AG04449 (cell line): ENCODE results near the gene PDXP.

Source experiments
- CTCF ChIA-PET: fragments of 350-600 bp; formaldehyde crosslinking; extraction: SDS; loops from one replicate; lab custom pipeline; 2021; ENCODE audit warnings: antibody characterized with exemption; lab: Yijun Ruan, JAX
- POLR2A ChIA-PET: fragments of 400-600, 350-600 bp; formaldehyde crosslinking; extraction: SDS; loops from one replicate; lab custom pipeline; 2020; ENCODE audit warnings: antibody characterized with exemption, inconsistent platforms; lab: Yijun Ruan, JAX
- DNase-seq: peaks from one replicate; pipeline ENCODE4 v3.0.0-alpha.2; 2010; ENCODE audit warnings: low read depth, low spot score
- H3K4me3 ChIP-seq: 2 replicates; pipeline ENCODE4 v1.5.1; 2011; ENCODE audit warnings: low read depth, mild to moderate bottlenecking, control low read depth, low read length
- CTCF ChIP-seq: IDR thresholded peaks from one replicate; pipeline ENCODE4 v1.5.1; 2011; ENCODE audit warnings: mild to moderate bottlenecking, moderate library complexity, low read length, control low read depth, inconsistent platforms; ENCODE audit not compliant: insufficient read depth; ENCODE audit errors: missing control alignments

PDXP gene

DNA sequence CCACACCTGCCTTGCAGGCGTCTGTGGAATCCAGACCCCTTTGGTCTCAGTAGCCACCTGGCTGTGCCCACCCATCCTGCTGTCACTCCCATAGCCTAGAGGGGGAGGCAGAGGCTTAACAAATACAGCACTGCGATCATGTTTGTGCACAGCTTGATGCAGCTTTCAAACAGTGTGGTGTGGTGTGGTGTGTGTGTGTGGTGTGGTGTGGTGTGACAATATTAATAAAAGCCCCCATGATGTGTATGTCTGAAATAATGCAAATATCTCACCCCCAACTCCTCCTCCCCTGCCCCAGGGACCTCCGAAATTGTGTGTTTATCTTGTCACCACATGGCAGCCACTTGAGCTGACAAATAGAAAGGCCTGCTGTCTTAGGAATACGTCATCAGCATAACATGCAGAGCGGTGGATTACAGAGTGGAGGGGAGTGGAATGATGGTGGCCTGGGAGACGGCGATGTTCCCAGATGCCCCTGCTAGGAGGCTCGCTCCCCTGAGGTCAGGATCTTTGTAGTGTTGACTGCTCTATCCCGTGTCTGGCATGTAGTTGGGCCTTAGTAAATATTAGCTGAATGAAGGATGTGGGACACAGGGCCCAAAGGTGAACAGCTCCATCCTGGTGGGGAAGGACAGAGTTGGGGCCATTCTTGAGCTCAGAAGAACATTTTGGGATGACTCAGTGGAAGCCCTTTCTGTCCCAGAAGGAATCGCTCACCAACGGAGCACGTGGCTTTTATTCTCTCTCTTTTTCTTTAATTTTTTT, 2.8 kb downstream of the PDXP start:
- ChIA-PET POLR2A (interaction anchor here (1.2 to 2.5 kb wide), 4 partner anchors 14 to 144 kb away, joined by 3 to 50 read pairs (median 20); partner anchors contain the start of gene LGALS1), CTCF (interaction anchor here (0.8 to 26.0 kb wide), 20 partner anchors 8 to 202 kb away, joined by 3 to 430 read pairs (median 5); partner anchors contain the start of genes GALR3, LGALS1, NOL12 and SH3BP1)
- DNase-seq = no peak
- peak overlapping the region; percentile 27 for H3K4me3 ChIP-seq
- TF ChIP-seq CTCF = peak; percentile 70

DNA sequence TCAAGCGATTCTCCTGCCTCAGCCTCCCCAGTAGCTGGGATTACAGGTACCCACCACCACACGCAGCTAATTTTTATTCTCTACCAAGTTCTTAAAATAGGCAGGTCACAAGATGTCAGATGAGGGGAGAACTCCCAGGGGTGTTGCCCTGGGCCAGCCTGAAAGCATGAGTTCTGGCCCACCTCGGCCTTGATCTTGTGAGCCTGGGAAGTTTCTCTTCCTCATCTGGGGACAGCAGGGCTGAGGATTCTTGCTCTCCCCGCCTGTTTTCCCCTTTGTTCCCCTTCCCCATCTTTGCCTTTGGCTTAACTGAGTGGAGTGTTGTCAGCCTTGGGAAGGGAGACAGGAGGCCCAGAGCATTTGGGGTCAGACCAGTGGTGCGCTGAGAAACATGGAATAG, 3.5 kb downstream of the PDXP start:
- ChIA-PET CTCF (interaction anchor here (0.8 to 26.0 kb wide), 16 partner anchors 8 to 201 kb away, joined by 3 to 430 read pairs (median 7); partner anchors contain the start of genes LGALS1, NOL12, SH3BP1 and TRIOBP), POLR2A (interaction anchor here (1.5 to 2.5 kb wide), 3 partner anchors 14 to 19 kb away, joined by 6 to 50 read pairs (median 35); partner anchors contain the start of gene LGALS1)
- TF ChIP-seq CTCF = no peak
- no peak for DNase-seq
- H3K4me3 ChIP-seq = no peak overlapping the region

- H3K4me3 ChIP-seq = no peak overlapping the region
- ChIA-PET CTCF (interaction anchor here (1.0 to 26.0 kb wide), 4 partner anchors 11 to 153 kb away, joined by 3 to 430 read pairs (median 18); partner anchors contain the start of genes LGALS1 and SH3BP1), POLR2A (interaction anchor here (0.6 to 2.0 kb wide), 3 partner anchors 11 to 31 kb away, joined by 3 to 7 read pairs (median 3); partner anchors contain the start of gene LGALS1)
- no peak for TF ChIP-seq CTCF
- no peak for DNase-seq
These were observed 5.1 kb downstream of the PDXP start for GRCh38 chr22:37663521-37664140.

GRCh38 chr22:37664249-37665101, 6.0 kb downstream of the PDXP start:
- TF ChIP-seq CTCF = no peak
- ChIA-PET POLR2A (interaction anchor here (0.9 to 2.0 kb wide), 2 partner anchors 10 to 13 kb away, joined by 3 to 7 read pairs; partner anchors contain the start of gene LGALS1), CTCF (interaction anchor here (0.9 to 26.0 kb wide), 4 partner anchors 10 to 37 kb away, joined by 3 to 430 read pairs (median 18); partner anchors contain the start of genes LGALS1 and SH3BP1)
- DNase-seq = no peak
- no peak overlapping the region for H3K4me3 ChIP-seq

DNA sequence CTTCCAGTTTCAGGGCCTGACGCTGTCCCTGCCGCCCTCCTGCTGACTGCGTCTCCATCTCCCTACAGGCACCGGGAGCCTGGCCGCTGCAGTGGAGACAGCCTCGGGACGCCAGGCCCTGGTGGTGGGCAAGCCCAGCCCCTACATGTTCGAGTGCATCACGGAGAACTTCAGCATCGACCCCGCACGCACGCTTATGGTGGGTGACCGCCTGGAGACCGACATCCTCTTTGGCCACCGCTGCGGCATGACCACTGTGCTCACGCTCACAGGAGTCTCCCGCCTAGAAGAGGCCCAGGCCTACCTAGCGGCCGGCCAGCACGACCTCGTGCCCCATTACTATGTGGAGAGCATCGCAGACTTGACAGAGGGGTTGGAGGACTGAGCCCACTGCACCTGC, 7.0 kb downstream of the PDXP start:
- no peak for DNase-seq
- ChIA-PET POLR2A (interaction anchor here (2.0 kb wide), 1 partner anchor 9 kb away, joined by 7 read pairs; the partner anchor contains the start of gene LGALS1), CTCF (interaction anchor here (0.9 to 26.0 kb wide), 4 partner anchors 16 to 59 kb away, joined by 3 to 430 read pairs (median 10); partner anchors contain the start of gene SH3BP1)
- no peak for TF ChIP-seq CTCF
- no peak overlapping the region for H3K4me3 ChIP-seq
